Erythroblast (primary cell): ENCODE results near the gene RNPS1.

ENCODE experiments used
- DNase-seq, 2 experiments: peaks; one replicate each; lab custom pipeline; 2025; lab: John Stamatoyannopoulos, UW
- GATA1 ChIP-seq: IDR thresholded peaks from 2 replicates; pipeline ENCODE4 v1.6.1; 2011; ENCODE audit warnings: low read depth, mild to moderate bottlenecking, control low read depth, low read length, moderate library complexity
- POLR2A ChIP-seq: IDR thresholded peaks from 2 replicates; pipeline ENCODE4 v1.6.1; 2011; ENCODE audit warnings: mild to moderate bottlenecking, low read length

The RNPS1 gene

DNA sequence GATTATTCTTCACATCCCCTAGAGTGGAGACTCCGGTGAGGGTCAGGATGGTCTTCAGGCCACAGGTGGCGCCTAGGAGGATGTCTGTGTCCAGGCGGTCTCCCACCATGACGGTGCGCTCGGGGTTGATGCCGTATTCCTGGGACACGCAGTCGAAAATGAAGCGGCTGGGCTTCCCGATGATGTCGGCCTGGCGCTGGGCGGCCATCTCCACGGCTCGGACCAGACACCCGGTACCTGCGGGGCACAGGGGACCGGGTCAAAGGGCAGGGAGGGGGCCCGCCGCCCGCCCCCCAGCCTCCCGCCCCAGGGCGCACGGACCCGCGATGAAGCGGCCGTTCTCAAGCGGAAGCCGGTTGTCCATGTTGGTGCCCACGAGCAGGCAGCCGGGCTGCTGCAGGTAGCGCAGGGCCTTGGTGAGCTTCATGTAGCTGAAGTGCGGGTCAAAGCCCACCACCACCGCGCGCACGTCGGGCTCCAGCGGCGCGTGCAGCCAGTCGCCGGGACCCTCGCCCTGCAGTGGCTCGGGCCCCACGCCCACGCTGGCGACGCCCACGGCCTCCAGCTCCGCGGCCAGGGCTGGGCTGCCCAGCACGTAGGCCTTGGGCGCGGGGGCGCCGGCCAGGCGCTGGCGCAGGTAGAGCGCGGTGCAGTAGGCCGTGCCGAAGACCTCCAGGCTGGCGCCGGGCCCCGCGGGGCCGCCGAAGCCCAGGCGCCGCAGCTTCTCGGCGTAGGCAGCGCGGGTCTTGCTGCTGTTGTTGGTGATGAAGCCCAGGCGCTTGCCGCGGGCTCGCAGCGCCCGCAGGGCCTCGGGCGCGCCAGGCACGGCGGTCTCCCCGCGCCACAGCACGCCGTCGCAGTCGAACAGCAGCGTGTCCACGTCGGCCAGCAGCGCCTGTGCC lies 53.9 kb downstream of the RNPS1 start:
- TF ChIP-seq POLR2A: no peak
- no peak for TF ChIP-seq GATA1
- peak; percentile 68 to 72 for DNase-seq

DNA sequence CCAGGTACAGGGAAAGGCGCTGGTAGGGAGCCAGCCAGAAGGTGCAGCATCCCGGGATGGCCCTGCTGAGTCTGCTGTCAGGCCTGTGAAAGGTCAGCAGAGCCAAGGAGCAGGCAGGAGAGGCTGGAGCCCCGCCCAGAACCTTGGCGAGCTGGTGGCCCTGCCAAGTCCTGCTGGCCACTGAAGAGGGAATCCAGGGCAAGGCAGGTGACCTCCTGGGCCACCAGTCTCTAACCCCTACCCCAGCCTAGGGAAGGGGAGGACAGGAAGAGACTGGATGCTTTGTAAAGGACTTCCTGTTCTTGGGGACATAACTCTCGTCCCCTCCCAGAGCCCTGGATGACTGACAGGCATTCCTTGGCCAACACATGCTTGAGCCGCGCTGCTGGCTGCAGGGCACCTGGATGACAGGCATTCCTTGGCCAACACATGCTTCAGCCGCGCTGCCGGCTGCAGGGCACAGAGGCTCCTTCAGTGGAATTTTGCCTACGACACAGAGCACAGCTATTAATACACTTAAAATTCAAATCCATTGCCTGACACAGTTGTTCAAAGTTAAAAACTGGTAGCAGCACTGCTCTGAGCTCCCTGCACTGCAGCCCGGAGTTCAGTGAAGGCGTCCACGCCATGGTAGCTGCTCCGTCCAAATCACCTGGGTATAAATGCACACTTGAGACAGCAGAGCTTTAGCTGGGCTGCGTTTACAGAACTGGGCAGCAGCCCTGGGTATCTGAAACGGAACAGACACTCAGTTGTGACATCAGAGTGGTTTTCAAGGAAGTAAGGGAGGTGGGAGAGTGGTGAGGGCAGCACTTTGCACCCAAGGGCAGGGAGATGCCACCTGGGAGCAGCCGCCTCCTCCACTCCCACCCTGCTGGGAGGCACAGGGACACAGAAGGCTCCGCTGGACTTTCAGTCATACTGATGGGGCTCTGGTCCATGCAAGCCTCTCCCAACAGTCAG lies 55.3 kb downstream of the RNPS1 start:
- TF ChIP-seq GATA1 (no peak), POLR2A (peak; percentile 37)
- no peak for DNase-seq

DNA sequence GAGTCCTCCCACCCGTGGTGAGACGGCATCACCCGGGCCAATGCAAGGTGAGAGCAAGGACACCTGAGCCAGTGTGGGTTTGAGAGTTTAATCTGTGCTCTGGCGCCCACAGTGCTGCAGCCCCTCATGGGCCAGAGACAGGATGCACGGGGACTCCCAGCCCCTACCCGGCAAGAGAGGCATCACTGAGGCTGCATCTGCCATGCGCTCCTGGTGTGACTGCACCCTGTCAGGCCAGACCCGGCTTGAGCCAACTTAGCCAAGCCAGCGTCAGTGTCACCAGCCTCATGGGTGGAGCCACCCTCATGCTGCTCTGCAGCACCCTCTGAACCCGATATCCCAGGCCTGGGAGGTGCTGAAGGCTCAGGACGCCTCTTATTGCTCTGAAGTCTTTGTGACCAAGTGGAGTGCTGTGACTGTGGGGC lies 56.0 kb downstream of the RNPS1 start:
- TF ChIP-seq GATA1 (no peak), POLR2A (peak; percentile 11)
- no peak for DNase-seq

DNA sequence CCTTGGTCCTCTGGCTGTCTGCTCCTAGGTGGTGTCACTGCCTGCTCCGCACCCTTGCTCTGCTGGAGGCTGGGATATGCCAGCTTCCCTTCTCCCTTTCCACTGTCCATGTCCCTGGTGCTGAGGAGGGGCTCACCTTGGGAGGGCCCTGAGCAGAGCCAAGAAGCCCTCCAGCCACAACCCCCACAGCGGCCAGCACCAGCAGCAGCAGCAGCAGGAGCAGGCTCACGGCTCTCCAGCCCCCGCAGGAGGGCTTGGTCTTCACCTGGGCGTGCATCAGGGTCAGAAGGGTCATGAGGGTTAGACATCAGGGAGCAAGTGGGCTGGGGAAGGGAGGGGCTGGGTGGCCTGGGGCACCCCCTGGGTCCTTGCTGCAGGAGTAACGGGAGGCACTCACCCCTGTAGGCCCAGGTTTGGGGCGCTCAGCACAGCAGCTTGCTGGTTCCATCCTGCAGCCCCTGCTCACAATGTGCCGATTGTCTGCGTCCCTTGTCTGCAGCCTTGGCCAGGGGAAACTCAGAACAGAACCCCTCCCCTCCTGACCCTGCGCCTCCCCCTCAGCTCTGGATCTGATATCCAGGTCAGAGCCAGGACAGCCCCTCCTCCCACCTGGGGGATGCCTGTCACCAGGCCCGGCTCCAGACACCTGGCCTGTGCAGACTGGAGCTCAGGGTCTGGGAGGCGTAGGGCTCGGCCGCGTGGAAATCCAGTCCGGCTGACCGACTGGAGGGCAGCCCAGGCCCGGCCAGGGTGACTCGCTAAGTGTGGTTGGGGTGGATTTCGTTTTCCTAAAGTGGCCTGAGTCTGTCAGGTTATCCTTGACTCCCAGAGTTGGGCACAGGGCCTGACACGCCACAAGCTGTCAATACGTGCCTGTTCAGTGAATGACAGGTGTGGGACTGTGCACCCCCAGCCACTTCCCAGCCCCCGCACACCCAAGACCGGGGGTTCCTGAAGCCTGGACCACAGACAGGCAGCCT lies 57.2 kb downstream of the RNPS1 start, which contains the start of gene BRICD5:
TSS of gene BRICD5 (minus strand) at position 478 of the 980 bp plus-strand sequence. CDS start at position 448, 30 bp downstream.
- DNase-seq: no peak
- TF ChIP-seq GATA1 (no peak), POLR2A (no peak)

DNA sequence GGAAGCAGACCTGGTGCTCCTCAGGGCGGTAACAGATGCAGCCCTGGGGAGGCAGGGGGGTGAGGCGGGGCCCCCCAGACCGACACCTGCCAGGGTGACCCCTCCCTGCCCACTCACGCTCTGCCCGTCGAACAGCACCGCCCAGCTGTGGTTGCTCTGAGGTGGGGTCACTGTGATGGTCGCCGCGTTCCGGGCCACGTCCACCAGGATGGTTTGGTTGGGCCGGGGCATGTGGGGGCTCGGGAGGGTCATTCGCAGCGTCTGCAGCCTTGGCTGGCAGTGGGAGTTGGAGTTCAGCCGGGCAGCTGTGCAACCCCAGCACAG lies 58.0 kb downstream of the RNPS1 start:
- no peak for TF ChIP-seq POLR2A
- no peak for TF ChIP-seq GATA1
- no peak for DNase-seq

DNA sequence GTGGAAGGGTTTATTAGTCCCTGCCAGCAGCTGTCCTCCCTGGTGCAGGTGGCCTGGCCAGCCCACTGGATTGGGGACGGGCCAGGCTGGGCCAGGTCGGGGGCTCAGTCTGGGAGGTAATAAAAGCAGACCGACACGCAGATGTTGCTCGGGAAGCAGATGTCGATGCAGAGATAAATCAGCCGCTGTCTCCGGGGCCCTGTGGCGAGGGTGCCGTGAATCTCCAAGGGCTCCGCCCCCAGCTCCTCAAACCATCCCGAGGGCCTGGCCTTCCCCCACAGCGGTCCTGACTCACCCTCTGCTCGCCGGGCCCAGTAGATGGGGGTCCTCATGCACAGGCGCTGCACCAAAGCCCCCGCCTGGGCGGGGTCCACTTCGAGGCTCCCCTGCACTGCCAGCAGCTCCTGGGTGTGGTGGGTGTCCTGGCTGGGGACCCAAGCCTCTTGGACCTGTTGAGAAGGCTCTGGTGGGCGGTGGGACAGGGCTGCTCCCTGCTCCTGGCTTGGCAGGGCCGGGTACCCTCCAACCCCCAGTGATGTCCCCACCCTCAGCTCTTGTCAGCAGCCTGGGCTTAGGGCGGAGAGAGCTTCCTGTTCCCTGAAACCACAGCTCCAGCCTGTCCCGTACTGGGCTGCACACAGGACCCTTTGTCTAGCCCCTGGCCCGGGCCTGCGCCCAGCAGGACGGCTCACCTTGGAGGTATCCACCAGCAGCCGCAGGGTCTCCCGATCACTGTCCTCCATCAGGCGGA lies 58.5 kb downstream of the RNPS1 start:
- TF ChIP-seq GATA1 (no peak), POLR2A (no peak)
- peak in 1 of 2 experiments; percentile 27 for DNase-seq

DNA sequence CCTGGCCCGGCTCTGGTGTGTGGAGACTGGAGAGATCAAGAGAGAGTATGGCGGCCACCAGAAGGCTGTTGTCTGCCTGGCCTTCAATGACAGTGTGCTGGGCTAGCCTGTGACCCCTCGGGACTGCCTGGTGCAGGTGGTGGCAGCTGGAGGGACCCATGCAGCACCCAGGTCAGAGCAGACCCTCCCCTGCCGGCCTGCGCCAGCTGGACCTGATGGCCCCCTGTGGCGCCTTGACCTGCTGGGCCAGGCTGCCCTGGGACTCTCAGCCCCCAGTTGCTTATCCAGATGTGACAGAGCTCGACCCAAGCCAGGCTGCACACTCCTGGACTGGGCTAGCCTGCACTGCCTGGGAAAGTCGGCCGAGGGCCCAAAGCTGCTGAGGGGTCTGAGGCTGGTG lies 59.2 kb downstream of the RNPS1 start:
- DNase-seq: no peak
- TF ChIP-seq POLR2A (no peak), GATA1 (no peak)

DNA sequence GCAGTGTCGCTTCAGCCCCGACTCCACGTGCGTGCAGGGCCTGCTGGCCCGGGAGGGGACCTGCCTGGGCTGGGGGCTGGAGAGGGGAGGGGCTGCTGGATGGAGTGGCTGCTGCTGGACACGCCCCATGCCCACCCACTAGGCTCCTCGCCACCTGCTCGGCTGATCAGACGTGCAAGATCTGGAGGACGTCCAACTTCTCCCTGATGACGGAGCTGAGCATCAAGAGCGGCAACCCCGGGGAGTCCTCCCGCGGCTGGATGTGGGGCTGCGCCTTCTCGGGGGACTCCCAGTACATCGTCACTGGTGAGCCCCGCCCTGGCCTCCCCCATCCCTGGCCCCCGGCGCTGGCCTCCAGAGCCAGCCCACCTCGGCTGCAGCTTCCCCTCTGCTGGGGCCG lies 59.6 kb downstream of the RNPS1 start:
- TF ChIP-seq POLR2A: no peak
- no peak for TF ChIP-seq GATA1
- DNase-seq: no peak

DNA sequence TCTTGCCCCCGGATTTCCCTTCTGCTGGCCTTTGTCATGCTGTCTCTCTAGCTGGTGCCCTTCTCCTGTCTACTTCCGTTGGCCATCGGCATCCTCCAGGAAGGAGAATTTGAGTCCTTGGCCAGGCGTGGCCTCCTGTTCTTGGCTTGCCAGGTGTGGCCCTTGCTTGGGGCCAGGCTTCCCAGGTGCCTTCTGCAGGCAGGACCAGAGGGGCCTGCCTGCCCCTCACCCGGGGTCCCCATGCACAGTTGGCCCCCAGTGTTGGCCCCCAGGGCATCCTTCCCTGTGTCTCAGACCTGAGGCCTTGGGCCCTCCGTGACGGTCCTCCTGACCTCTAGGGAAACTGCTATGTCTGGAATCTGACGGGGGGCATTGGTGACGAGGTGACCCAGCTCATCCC lies 60.1 kb downstream of the RNPS1 start:
- no peak for TF ChIP-seq GATA1
- TF ChIP-seq POLR2A: no peak
- no peak for DNase-seq

DNA sequence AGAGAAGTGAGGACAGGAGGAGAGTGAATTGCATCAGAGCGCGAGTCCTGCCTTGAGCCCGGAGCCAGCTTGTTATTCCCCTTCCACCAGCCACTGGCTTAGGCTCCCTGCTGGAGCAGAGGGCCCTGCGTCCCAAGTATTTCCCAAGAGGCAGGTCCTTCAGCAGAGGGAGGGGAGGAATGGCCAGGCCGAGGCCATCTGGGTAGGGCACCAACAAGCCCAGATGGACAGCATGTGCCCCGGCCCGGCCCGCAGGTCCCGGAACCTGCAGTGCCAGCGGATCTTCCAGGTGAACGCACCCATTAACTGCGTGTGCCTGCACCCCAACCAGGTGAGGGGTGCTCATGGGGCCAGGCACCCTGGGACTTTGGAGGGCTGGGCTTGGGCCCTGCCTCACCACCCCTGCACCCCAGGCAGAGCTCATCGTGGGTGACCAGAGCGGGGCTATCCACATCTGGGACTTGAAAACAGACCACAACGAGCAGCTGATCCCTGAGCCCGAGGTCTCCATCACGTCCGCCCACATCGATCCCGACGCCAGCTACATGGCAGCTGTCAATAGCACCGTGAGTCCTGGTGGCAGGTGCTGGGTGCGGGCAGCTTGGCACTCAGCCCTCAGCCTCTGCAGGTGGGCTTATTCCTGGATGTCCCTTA lies 61.0 kb downstream of the RNPS1 start:
- DNase-seq: no peak
- TF ChIP-seq POLR2A: no peak
- TF ChIP-seq GATA1: no peak

DNA sequence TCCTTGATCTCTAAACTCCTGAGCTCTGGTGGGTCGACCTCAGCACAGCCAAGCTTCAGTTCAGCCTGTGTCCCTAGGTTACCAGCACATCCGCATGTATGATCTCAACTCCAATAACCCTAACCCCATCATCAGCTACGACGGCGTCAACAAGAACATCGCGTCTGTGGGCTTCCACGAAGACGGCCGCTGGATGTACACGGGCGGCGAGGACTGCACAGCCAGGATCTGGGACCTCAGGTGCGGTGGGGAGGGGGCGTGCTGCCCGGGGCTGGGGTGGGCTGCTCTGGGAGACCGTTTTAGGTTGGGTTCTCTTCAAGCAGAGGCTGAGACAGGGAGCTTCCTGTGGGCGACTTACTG lies 61.5 kb downstream of the RNPS1 start:
- DNase-seq: no peak
- TF ChIP-seq POLR2A (no peak), GATA1 (no peak)

DNA sequence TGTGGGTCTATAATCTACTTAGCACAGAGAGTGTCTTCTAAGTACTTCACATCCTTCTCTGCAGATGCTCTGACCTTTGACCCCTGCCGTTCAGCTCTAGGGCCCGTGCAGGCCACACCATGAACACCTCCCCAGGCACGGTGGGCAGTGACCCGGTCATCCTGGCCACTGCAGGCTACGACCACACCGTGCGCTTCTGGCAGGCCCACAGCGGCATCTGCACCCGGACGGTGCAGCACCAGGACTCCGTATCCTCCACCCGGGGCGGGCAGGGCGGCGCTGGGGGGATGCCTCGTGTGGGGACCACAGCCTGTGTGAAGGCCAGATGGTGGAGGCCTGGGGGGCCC lies 62.0 kb downstream of the RNPS1 start:
- no peak for TF ChIP-seq POLR2A
- no peak for TF ChIP-seq GATA1
- DNase-seq: no peak
